ENCODE measurements around the gene GADD45A. TPM values are rescaled to one million over a fixed set of nuclear protein-coding genes. Genes with fewer than 3 reads are reported as not detected.

GADD45A gene
- polyA plus RNA-seq, 2 of the 4 experiments (the other 2 are of a cell fraction): 36.0 to 44.7 TPM

DNA sequence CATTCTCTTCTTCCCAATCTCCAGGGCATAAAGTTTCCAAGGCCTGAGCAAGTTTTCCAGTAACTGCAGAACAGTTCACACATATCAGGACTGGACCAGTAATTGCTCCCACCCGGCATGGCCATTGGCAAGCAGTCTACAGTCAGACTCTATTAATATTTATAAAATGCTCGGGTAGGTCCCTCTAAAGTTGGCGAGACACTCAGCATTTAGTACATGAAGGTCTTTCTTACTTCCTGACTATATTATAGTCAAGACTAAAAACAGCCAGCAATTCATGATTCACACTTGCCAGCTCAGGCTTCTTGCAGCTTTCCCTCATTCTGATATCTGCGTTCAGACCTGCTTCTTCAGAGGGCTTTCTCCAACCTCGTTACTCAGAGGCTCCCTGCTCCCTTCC lies 25.4 kb downstream of the GADD45A start:
- no peak for FAIRE-seq
- no peak; a peak in 1 of 6 replicates for ATAC-seq
- peaks cover 50% of the 10 kb centered on the region for H3K4me1 ChIP-seq
- peak overlapping the region in 1 of 2 experiments; percentile 55; a peak in 4 of 6 replicates for H3K27ac ChIP-seq
- H3K9me3 ChIP-seq: no peaks in the 10 kb centered on the region
- CTCF ChIA-PET: no interaction called here
- WGBS (ENCODE audit: missing lambda C conversion rate): 54% methylated on average over 5 of the region's 5 CpGs
- H3K4me3 ChIP-seq: no peak overlapping the region
- H3K4me2 ChIP-seq: peak overlapping the region; percentile 10; the same call in 2 of the 3 replicates
- TF ChIP-seq GATA3 (IDR thresholded peaks at IDR 0.05; ENCODE audit: borderline replicate concordance): no peak
- TF ChIP-seq KDM5A (IDR thresholded peaks at IDR 0.05): no peak
- TF ChIP-seq CBX8 (IDR thresholded peaks at IDR 0.05): no peak
- no peak for TF ChIP-seq RNF2 (IDR thresholded peaks at IDR 0.05; ENCODE audit: borderline replicate concordance, low read depth)
- no peak for TF ChIP-seq BHLHE40 (IDR thresholded peaks at IDR 0.05; ENCODE audit: low read depth, low read length)
- TF ChIP-seq FOSB (CRISPR knock-in tag; IDR thresholded peaks at IDR 0.05): no peak
- TF ChIP-seq, protein P1, sequence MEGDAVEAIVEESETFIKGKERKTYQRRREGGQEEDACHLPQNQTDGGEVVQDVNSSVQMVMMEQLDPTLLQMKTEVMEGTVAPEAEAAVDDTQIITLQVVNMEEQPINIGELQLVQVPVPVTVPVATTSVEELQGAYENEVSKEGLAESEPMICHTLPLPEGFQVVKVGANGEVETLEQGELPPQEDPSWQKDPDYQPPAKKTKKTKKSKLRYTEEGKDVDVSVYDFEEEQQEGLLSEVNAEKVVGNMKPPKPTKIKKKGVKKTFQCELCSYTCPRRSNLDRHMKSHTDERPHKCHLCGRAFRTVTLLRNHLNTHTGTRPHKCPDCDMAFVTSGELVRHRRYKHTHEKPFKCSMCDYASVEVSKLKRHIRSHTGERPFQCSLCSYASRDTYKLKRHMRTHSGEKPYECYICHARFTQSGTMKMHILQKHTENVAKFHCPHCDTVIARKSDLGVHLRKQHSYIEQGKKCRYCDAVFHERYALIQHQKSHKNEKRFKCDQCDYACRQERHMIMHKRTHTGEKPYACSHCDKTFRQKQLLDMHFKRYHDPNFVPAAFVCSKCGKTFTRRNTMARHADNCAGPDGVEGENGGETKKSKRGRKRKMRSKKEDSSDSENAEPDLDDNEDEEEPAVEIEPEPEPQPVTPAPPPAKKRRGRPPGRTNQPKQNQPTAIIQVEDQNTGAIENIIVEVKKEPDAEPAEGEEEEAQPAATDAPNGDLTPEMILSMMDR (IDR thresholded peaks at IDR 0.05): no peak
- TF ChIP-seq POLR2A (IDR thresholded peaks at IDR 0.05; ENCODE audit: low read length): no peak
- no peak for TF ChIP-seq HEYL (CRISPR knock-in tag; IDR thresholded peaks at IDR 0.05)
- TF ChIP-seq, protein P2, sequence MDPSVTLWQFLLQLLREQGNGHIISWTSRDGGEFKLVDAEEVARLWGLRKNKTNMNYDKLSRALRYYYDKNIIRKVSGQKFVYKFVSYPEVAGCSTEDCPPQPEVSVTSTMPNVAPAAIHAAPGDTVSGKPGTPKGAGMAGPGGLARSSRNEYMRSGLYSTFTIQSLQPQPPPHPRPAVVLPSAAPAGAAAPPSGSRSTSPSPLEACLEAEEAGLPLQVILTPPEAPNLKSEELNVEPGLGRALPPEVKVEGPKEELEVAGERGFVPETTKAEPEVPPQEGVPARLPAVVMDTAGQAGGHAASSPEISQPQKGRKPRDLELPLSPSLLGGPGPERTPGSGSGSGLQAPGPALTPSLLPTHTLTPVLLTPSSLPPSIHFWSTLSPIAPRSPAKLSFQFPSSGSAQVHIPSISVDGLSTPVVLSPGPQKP (IDR thresholded peaks at IDR 0.05; ENCODE audit: low read depth, low read length): no peak
- TF ChIP-seq EHMT2 (IDR thresholded peaks at IDR 0.05; ENCODE audit: low read depth): no peak
- TF ChIP-seq HOXB5 (CRISPR knock-in tag; IDR thresholded peaks at IDR 0.05): no peak
- POLR2A ChIA-PET: no interaction called here
- DNase-seq (ENCODE audit: low read depth in 1 of 2, low spot score in 1 of 2): no peak

DNA sequence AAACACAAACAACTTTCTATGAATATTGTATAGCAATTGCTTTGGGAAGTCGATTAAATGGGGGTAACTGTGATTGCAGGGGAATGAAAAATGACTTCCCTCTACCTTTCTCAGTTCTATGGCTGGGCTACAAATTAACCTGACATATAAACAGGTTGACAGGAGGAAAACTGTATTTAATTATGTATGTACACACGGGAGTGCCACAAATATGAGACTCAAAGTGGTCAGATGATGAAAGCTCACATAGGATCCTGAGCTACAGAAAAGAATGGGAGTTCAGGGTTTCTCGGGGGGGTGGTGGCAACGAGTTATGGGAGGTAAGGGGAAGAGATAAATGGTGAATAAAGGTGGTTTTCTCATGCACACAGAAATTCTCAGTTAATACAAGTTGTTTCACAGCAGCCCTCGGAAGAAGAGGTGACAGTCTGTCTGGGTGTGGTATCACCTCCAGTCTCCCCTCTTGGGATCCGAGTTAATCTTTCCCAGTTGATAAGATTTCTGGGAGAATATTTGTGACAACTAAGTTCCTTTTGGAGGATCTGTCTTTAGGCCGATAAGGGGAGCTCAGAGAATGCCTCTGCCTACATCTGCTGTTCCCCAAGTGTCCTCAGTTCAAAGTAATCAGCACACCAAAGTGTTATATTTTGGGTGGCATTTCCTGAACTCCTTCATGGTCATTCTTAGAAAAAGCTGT lies 26.3 kb downstream of the GADD45A start:
- FAIRE-seq: no peak
- ATAC-seq: no peak
- no peak for DNase-seq (ENCODE audit: low read depth in 1 of 2, low spot score in 1 of 2)
- H3K27ac ChIP-seq: peak overlapping the region; percentile 48 to 49; a peak in 4 of 6 replicates
- H3K4me2 ChIP-seq: peak overlapping the region; percentile 10
- no peaks in the 10 kb centered on the region for H3K9me3 ChIP-seq
- ChIA-PET CTCF (interaction anchor here (1.0 to 1.6 kb wide), 3 partner anchors 10 to 54 kb away, joined by 3 to 6 read pairs (median 3); no protein-coding TSS in a partner anchor), POLR2A (no interaction called here)
- H3K4me1 ChIP-seq: peaks cover 59% of the 10 kb centered on the region
- WGBS (ENCODE audit: missing lambda C conversion rate): 53% methylated on average over 7 of the region's 7 CpGs
- TF ChIP-seq, protein P3, sequence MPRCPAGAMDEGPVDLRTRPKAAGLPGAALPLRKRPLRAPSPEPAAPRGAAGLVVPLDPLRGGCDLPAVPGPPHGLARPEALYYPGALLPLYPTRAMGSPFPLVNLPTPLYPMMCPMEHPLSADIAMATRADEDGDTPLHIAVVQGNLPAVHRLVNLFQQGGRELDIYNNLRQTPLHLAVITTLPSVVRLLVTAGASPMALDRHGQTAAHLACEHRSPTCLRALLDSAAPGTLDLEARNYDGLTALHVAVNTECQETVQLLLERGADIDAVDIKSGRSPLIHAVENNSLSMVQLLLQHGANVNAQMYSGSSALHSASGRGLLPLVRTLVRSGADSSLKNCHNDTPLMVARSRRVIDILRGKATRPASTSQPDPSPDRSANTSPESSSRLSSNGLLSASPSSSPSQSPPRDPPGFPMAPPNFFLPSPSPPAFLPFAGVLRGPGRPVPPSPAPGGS (IDR thresholded peaks at IDR 0.05): no peak
- TF ChIP-seq TP53 (CRISPR knock-in tag; IDR thresholded peaks at IDR 0.05) (no peak), NPAS2 (CRISPR knock-in tag; IDR thresholded peaks at IDR 0.05; ENCODE audit: borderline replicate concordance) (no peak), CEBPB (IDR thresholded peaks at IDR 0.05) (no peak), PHF8 (IDR thresholded peaks at IDR 0.05; ENCODE audit: borderline replicate concordance, low read depth) (no peak), KDM1A (IDR thresholded peaks at IDR 0.05; ENCODE audit: low read depth) (no peak), FOSB (CRISPR knock-in tag; IDR thresholded peaks at IDR 0.05) (no peak), CBX2 (IDR thresholded peaks at IDR 0.05; ENCODE audit: borderline replicate concordance, low read depth) (no peak), CBX8 (IDR thresholded peaks at IDR 0.05) (no peak), RARB (CRISPR knock-in tag; IDR thresholded peaks at IDR 0.05) (no peak)
- TF ChIP-seq, protein P1 (IDR thresholded peaks at IDR 0.05): no peak
- TF ChIP-seq, protein P4, sequence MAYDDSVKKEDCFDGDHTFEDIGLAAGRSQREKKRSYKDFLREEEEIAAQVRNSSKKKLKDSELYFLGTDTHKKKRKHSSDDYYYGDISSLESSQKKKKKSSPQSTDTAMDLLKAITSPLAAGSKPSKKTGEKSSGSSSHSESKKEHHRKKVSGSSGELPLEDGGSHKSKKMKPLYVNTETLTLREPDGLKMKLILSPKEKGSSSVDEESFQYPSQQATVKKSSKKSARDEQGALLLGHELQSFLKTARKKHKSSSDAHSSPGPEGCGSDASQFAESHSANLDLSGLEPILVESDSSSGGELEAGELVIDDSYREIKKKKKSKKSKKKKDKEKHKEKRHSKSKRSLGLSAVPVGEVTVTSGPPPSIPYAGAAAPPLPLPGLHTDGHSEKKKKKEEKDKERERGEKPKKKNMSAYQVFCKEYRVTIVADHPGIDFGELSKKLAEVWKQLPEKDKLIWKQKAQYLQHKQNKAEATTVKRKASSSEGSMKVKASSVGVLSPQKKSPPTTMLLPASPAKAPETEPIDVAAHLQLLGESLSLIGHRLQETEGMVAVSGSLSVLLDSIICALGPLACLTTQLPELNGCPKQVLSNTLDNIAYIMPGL (CRISPR knock-in tag; IDR thresholded peaks at IDR 0.05; ENCODE audit: borderline replicate concordance): no peak
- TF ChIP-seq, protein P5, sequence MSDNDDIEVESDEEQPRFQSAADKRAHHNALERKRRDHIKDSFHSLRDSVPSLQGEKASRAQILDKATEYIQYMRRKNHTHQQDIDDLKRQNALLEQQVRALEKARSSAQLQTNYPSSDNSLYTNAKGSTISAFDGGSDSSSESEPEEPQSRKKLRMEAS (IDR thresholded peaks at IDR 0.05): no peak
- TF ChIP-seq, protein P6, sequence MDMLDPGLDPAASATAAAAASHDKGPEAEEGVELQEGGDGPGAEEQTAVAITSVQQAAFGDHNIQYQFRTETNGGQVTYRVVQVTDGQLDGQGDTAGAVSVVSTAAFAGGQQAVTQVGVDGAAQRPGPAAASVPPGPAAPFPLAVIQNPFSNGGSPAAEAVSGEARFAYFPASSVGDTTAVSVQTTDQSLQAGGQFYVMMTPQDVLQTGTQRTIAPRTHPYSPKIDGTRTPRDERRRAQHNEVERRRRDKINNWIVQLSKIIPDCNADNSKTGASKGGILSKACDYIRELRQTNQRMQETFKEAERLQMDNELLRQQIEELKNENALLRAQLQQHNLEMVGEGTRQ (IDR thresholded peaks at IDR 0.05): no peak
- no peak overlapping the region for H3K4me3 ChIP-seq

All from A549 (cell line).